ENCODE measurements around the gene AFG1L.

DNA sequence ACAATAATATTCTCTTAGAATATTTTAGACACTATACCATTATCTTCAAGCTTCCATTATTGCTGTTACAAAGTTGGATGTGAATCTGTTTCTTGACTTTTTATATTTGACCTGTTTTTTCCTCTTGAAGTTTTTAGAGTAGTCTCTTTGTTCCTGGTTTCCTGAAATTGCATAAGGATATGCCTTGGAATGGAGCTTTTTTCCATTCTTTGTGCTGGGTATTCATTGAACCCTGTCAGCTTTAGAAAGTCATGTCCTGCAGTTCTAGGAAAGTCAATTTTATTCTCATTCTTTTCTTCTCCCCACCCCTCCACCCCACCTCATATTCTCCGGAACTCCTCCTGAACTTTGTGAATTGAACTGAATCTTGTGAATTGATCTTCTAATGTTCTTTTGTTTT lies 173.5 kb downstream of the AFG1L start:
- TF ChIP-seq, protein P1, sequence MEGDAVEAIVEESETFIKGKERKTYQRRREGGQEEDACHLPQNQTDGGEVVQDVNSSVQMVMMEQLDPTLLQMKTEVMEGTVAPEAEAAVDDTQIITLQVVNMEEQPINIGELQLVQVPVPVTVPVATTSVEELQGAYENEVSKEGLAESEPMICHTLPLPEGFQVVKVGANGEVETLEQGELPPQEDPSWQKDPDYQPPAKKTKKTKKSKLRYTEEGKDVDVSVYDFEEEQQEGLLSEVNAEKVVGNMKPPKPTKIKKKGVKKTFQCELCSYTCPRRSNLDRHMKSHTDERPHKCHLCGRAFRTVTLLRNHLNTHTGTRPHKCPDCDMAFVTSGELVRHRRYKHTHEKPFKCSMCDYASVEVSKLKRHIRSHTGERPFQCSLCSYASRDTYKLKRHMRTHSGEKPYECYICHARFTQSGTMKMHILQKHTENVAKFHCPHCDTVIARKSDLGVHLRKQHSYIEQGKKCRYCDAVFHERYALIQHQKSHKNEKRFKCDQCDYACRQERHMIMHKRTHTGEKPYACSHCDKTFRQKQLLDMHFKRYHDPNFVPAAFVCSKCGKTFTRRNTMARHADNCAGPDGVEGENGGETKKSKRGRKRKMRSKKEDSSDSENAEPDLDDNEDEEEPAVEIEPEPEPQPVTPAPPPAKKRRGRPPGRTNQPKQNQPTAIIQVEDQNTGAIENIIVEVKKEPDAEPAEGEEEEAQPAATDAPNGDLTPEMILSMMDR (IDR thresholded peaks at IDR 0.05), result no peak
- TF ChIP-seq POLR2A (IDR thresholded peaks at IDR 0.05), result no peak
